Adrenal gland (tissue), 5 donors: ENCODE data around the gene MPL.

ENCODE experiments used
- POLR2A ChIP-seq, 2 donors: fragments of 450-650 bp; IDR thresholded peaks; one replicate each; pipeline ENCODE4 v1.6.1; 2017; ENCODE audit warnings: antibody characterized with exemption in 2 of 2, mild to moderate bottlenecking in 2 of 2, moderate library complexity in 1 of 2
- TF ChIP-seq, protein P1 (sequence below), 6 experiments: fragments of 450-650 bp in 4 of 6; fragments of 200-600 bp in 2 of 6; sonication (generic) in 1 of 6; IDR thresholded peaks; 1 replicate in 5 of 6; 2 replicates in 1 of 6; pipeline versions ENCODE4 v1.5.1 to v1.8.0; 2016 to 2021; ENCODE audit warnings: antibody characterized with exemption in 6 of 6, mild to moderate bottlenecking in 2 of 6, moderate library complexity in 1 of 6
- donor health status: DM: no; HTN: no; CAD: no.

DNA sequence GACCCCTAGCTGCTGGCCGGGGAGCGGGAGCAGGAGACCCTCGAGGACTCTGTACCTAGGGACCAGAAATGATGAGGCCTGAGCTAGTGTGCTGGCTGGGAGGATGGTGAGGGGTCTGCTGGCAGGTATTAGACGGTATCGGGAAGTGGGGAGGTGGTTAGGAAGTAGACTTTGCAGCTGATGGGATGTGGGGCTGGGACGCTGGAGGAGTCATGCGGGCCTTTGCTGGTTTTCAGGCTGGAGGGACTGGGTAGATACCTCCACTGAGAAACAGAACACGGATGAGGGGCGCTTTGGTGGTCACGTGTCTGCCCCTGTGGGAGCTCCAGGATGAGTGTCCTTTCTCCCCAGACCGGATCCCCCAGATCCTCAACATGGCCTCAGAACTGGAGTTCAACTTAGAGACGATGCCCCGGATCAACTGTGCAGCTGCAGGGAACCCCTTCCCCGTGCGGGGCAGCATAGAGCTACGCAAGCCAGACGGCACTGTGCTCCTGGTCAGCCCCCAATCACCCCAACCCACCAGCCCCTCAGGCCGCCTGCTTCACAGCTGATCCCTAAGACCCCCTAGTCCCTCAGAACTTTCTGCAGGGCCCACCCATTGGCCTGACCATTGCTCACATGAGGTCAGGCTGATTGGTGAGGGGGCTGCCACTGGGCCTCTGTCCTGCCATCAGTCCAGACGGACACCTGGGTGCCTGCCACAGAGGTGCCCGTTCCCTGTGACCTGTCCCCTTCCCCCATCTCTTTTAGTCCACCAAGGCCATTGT is 28.8 kb upstream of the MPL start:
- TF ChIP-seq, protein P1, sequence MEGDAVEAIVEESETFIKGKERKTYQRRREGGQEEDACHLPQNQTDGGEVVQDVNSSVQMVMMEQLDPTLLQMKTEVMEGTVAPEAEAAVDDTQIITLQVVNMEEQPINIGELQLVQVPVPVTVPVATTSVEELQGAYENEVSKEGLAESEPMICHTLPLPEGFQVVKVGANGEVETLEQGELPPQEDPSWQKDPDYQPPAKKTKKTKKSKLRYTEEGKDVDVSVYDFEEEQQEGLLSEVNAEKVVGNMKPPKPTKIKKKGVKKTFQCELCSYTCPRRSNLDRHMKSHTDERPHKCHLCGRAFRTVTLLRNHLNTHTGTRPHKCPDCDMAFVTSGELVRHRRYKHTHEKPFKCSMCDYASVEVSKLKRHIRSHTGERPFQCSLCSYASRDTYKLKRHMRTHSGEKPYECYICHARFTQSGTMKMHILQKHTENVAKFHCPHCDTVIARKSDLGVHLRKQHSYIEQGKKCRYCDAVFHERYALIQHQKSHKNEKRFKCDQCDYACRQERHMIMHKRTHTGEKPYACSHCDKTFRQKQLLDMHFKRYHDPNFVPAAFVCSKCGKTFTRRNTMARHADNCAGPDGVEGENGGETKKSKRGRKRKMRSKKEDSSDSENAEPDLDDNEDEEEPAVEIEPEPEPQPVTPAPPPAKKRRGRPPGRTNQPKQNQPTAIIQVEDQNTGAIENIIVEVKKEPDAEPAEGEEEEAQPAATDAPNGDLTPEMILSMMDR (IDR thresholded peaks at IDR 0.05): no peak
- no peak for TF ChIP-seq POLR2A (IDR thresholded peaks at IDR 0.05)
